Gastroesophageal sphincter (tissue), 4 donors: ENCODE results near the gene ZBTB4. TPM values are rescaled to one million over a fixed set of nuclear protein-coding genes. Genes with fewer than 3 reads are reported as not detected.
A peak's percentile ranks its signal among the peaks of the same experiment; 100 is the strongest.

ENCODE experiments used
- ATAC-seq: fragments of 150-250 bp; one replicate; pipeline ENCODE4 v1.9.1; 2016; ENCODE audit warnings: mild to moderate bottlenecking, moderate library complexity
- H3K27ac ChIP-seq, 4 donors: fragments of 200-600 bp; sonication (generic) in 3 of 4; 1 replicate in 3 of 4; 2 replicates in 1 of 4; pipeline ENCODE4 v1.5.1; 2016 to 2019
- H3K27me3 ChIP-seq: fragments of 200-600 bp; sonication (generic); one replicate; pipeline ENCODE4 v1.5.1; 2019
- H3K36me3 ChIP-seq, 2 donors: fragments of 200-600 bp; sonication (generic); one replicate each; pipeline ENCODE4 v1.5.1; 2019; ENCODE audit warnings: control low read depth in 1 of 2
- H3K4me1 ChIP-seq, 3 donors: fragments of 200-600 bp; sonication (generic); 1 replicate in 2 of 3; 2 replicates in 1 of 3; pipeline ENCODE4 v1.5.1; 2016 to 2019; ENCODE audit warnings: control low read depth in 2 of 3
- H3K4me3 ChIP-seq, 2 donors: fragments of 200-600 bp; sonication (generic); one replicate each; pipeline ENCODE4 v1.5.1; 2019; ENCODE audit warnings: mild to moderate bottlenecking in 1 of 2, moderate library complexity in 1 of 2
- H3K9me3 ChIP-seq, 3 donors: fragments of 200-600 bp; sonication (generic); one replicate each; pipeline ENCODE4 v1.5.1; 2017 to 2019; ENCODE audit warnings: control low read depth in 2 of 3
- CTCF ChIP-seq, 4 experiments: fragments of 200-600 bp in 2 of 4; fragments of 450-650 bp in 2 of 4; sonication (generic) in 1 of 4; IDR thresholded peaks; one replicate each; pipeline ENCODE4 v1.5.1; 2017 to 2019; ENCODE audit warnings: antibody characterized with exemption in 4 of 4, mild to moderate bottlenecking in 2 of 4, moderate library complexity in 2 of 4
- EP300 ChIP-seq: sonication (generic); formaldehyde crosslinking; IDR thresholded peaks from one replicate; pipeline ENCODE4 v1.6.1; 2017; ENCODE audit warnings: antibody characterized with exemption, mild to moderate bottlenecking
- POLR2A ChIP-seq, 2 donors: fragments of 450-650 bp; IDR thresholded peaks; one replicate each; pipeline ENCODE4 v1.6.1; 2017; ENCODE audit warnings: antibody characterized with exemption in 2 of 2, mild to moderate bottlenecking in 2 of 2, moderate library complexity in 1 of 2
- POLR2AphosphoS5 ChIP-seq: sonication (generic); formaldehyde crosslinking; IDR thresholded peaks from one replicate; pipeline ENCODE4 v1.6.1; 2017; ENCODE audit warnings: antibody characterized with exemption
- WGBS, 2 donors: methylation state at CpG; one replicate each; pipeline ENCODE4 v1.1.5; 2018; ENCODE audit warnings: low coverage in 1 of 2; 5-methylcytosine and 5-hydroxymethylcytosine counted together
- total RNA-seq, 4 donors: library from RNA; depleted of rRNA; stranded (reverse); fragments of >200 nt; gene quantifications; one replicate each; pipeline ENCODE4 v1.1.0, GENCODE V29; 2016

The ZBTB4 gene
- total RNA-seq, 4 donors from 2014 or later: 68.4 to 115 (median 80.2) TPM

- ATAC-seq: no peak
- H3K27ac ChIP-seq: no peak overlapping the region
- no peak overlapping the region for H3K4me3 ChIP-seq
- H3K27me3 ChIP-seq: peaks cover 97% of the 10 kb centered on the region
- H3K36me3 ChIP-seq: no peaks in the 10 kb centered on the region
- no peaks in the 10 kb centered on the region for H3K9me3 ChIP-seq
- H3K4me1 ChIP-seq: peaks cover 3 to 49% (median 22%) of the 10 kb centered on the region in 3 donors
- no peak for TF ChIP-seq CTCF (IDR thresholded peaks at IDR 0.05)
- 71 to 90% methylated on average over 5 to 7 of the region's 7 CpGs for WGBS, 2 donors
Observed at GRCh38 chr17:7443499-7444485, 35.6 kb downstream of the ZBTB4 start.

GRCh38 chr17:7442142-7442541, 37.3 kb downstream of the ZBTB4 start:
- TF ChIP-seq POLR2A (IDR thresholded peaks at IDR 0.05) (no peak), CTCF (IDR thresholded peaks at IDR 0.05) (no peak), POLR2AphosphoS5 (no peak)
- Histone ChIP-seq H3K4me1 (peaks cover 5 to 65% (median 26%) of the 10 kb centered on the region in 3 donors), H3K27me3 (peaks cover 97% of the 10 kb centered on the region), H3K9me3 (no peaks in the 10 kb centered on the region), H3K4me3 (no peak overlapping the region), H3K36me3 (no peaks in the 10 kb centered on the region), H3K27ac (no peak overlapping the region)
- no peak for ATAC-seq
- 74% methylated on average over 2 of the region's 2 CpGs; no CpG with 5 or more reads in 1 of the 2 donors for WGBS, 2 donors

- no peak overlapping the region for H3K4me3 ChIP-seq
Observed at GRCh38 chr17:7441266-7441665, 38.2 kb downstream of the ZBTB4 start.

GRCh38 chr17:7440834-7441195, 38.6 kb downstream of the ZBTB4 start:
- peaks cover 95% of the 10 kb centered on the region for H3K27me3 ChIP-seq
- H3K36me3 ChIP-seq: no peaks in the 10 kb centered on the region
- no peak for ATAC-seq
- TF ChIP-seq EP300 (no peak), POLR2A (IDR thresholded peaks at IDR 0.05) (no peak), CTCF (IDR thresholded peaks at IDR 0.05) (no peak), POLR2AphosphoS5 (no peak)
- H3K27ac ChIP-seq: no peak overlapping the region
- 20% methylated on average over 4 of the region's 12 CpGs; no CpG with 5 or more reads in 1 of the 2 donors for WGBS, 2 donors
- H3K4me1 ChIP-seq: peaks cover 5 to 68% (median 39%) of the 10 kb centered on the region in 3 donors
- peak overlapping the region in 1 of 2 donors; percentile 47 for H3K4me3 ChIP-seq
- H3K9me3 ChIP-seq: no peaks in the 10 kb centered on the region

More at GRCh38 chr17:7441266-7441665, 38.2 kb downstream of the ZBTB4 start:
- Histone ChIP-seq H3K27ac (no peak overlapping the region), H3K36me3 (no peaks in the 10 kb centered on the region), H3K4me1 (peaks cover 5 to 66% (median 35%) of the 10 kb centered on the region in 3 donors), H3K9me3 (no peaks in the 10 kb centered on the region), H3K27me3 (peaks cover 95% of the 10 kb centered on the region)
- TF ChIP-seq POLR2AphosphoS5 (no peak), POLR2A (IDR thresholded peaks at IDR 0.05) (no peak), CTCF (IDR thresholded peaks at IDR 0.05) (no peak), EP300 (no peak)
- WGBS, 2 donors: 0 to 25% methylated on average over 1 of the region's 7 CpGs
- no peak for ATAC-seq
